Vagina (tissue), 2 donors: ENCODE data around the gene OTOS.

Experiments used
- CTCF ChIP-seq, 3 experiments: fragments of 450-650 bp in 2 of 3; fragments of 200-600 bp in 1 of 3; sonication (generic) in 1 of 3; IDR thresholded peaks; one replicate each; pipeline ENCODE4 v1.5.1; 2017 to 2019; ENCODE audit warnings: antibody characterized with exemption in 3 of 3, mild to moderate bottlenecking in 2 of 3, moderate library complexity in 2 of 3
- POLR2AphosphoS5 ChIP-seq, 2 donors: sonication (generic); formaldehyde crosslinking; IDR thresholded peaks; one replicate each; pipeline ENCODE4 v1.9.0; 2017; ENCODE audit warnings: antibody characterized with exemption in 2 of 2, mild to moderate bottlenecking in 2 of 2, low read depth in 1 of 2; ENCODE audit not compliant: insufficient read depth in 1 of 2

- TF ChIP-seq CTCF (IDR thresholded peaks at IDR 0.05) (no peak), POLR2AphosphoS5 (IDR thresholded peaks at IDR 0.05; ENCODE audit: insufficient read depth in 1 of 2, low read depth in 1 of 2) (no peak)
These were observed 51.2 kb downstream of the OTOS start for GRCh38 chr2:240089306-240089705.
